Measurements from ENCODE around the gene STX11.

The STX11 gene

DNA sequence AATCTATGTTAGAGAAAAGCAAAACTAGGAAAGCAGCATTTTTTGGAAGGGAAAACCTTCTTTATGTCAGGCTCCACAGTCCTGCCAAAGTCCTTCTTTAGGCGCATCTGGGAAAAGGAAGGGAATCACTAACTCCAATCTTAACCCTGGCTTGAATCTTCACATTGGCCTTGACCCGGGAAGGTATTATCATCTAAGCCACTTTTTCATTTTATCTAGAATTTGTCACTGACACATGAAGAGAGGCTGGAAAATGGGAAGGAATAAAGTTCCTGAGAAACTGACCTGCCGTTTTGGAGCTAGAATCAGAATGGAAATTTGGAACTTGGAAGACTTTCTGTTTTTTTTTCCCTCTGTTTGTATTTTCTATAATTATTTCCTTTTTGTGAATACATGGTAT, 81.4 kb downstream of the STX11 start:
- TF ChIP-seq GATA2 (IDR thresholded peaks at IDR 0.05; ENCODE audit: low read depth, low read length) (no peak), GATA3 (IDR thresholded peaks at IDR 0.05; ENCODE audit: low read depth, low read length) (no peak)

DNA sequence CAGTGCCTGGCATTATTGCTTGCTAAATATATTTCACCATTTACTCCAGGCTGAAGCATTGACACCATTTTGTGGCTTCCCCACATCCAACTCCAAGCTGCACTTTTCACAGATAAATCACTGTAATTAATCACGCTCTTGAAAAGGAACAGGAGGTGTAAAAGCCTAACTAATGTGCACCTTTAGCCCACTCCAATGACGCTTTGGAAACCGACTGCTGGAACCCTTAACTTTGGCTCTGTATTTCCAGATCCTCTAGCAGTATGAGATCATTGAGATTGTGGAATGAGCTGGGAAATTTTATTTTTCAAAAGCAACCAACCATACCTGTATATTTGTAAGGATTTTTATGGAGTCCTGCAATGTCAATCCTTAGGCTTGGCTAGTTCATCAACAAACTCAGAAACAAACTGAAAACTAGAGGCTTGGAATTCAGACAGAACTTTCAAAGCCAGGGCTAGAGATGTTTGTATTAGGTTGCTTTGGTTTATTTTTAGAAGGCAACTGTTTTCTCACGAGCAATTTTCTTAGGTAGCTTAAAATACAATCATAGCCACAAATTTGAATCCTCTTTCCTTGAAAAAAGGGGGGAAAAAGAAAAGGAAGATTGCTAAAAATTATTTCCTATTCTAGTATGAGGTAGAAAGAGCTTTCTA, 82.0 kb downstream of the STX11 start:
- TF ChIP-seq GATA3 (IDR thresholded peaks at IDR 0.05; ENCODE audit: low read depth, low read length) (no peak), GATA2 (IDR thresholded peaks at IDR 0.05; ENCODE audit: low read depth, low read length) (no peak)

DNA sequence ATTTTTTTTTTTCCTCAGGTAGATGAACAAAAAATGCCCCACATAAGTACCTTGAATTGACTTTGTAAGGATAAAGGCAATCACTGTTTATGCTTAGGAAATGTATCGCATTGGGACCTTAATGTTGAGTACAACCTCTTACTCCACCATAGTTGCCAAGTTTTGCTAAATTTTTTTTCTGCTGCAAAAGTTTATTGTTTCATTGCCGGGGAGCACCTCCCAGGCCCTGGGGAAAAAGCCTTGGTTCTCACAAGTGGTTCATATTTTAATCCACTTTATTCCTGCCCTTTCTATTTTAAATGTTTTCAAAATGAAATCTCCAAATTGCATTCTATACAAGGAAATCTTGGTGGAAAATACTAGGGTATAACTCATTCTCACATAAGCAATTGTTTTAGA, 82.5 kb downstream of the STX11 start:
- TF ChIP-seq GATA2 (IDR thresholded peaks at IDR 0.05; ENCODE audit: low read depth, low read length) = no peak
- TF ChIP-seq GATA3 (IDR thresholded peaks at IDR 0.05; ENCODE audit: low read depth, low read length) = no peak

DNA sequence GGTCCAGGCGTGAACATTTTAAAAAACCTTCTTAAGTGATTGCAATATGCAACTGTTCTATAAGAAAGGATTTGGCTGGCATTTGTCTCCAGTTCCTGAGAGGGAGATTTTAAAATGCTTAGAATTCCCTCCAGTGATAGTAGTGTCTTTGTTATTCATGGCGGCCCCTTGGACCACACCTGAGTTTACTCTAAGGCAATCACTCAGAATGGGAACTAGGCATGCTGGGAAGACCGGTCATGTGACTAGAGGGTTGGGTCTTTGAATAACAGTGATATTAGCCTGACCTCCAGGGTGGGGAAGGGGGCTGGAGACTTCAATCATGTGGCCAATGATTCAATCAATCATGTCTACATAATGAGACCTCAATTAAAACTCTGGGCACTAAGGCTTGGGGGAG, 84.1 kb downstream of the STX11 start:
- TF ChIP-seq GATA3 (IDR thresholded peaks at IDR 0.05; ENCODE audit: low read depth, low read length) (no peak), GATA2 (IDR thresholded peaks at IDR 0.05; ENCODE audit: low read depth, low read length) (no peak)

DNA sequence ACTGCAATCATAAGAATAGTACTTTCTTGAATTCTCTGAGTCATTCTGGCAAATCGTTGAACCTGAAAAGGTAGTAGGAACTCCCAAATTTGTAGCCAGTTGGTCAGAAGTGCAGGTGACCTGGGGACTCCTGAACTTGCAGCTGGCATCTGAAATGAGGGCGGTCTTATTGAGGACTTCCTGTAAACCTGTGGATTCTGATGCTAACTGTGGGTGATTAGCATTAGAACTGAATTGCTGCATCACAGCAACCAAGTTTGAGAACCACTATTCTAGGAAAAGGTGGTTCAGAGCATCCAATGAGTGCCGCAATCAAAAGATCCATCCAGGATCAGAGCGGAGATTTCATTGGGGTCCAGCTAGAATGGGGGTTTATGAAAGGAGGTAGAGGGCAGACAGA, 84.6 kb downstream of the STX11 start:
- TF ChIP-seq GATA2 (IDR thresholded peaks at IDR 0.05; ENCODE audit: low read depth, low read length) (no peak), GATA3 (IDR thresholded peaks at IDR 0.05; ENCODE audit: low read depth, low read length) (no peak)
